Keratinocyte (primary cell): ENCODE measurements around the gene CASK. TPM values are rescaled to one million over a fixed set of nuclear protein-coding genes. Genes with fewer than 3 reads are reported as not detected.

Source experiments
- DNase-seq: peaks from one replicate; pipeline ENCODE4 v3.0.0-alpha.2; 2011; ENCODE audit warnings: low read depth, missing footprints, low spot score
- FAIRE-seq: peaks from 2 replicates; lab custom pipeline; 2011; peaks lifted over from hg19 to GRCh38; lab: Jason Lieb, UNC
- H2AFZ ChIP-seq: 2 replicates; pipeline ENCODE4 v1.6.0; 2012; ENCODE audit warnings: low read length, control low read depth, inconsistent platforms; ENCODE audit not compliant: control insufficient read depth
- H3K27ac ChIP-seq: 2 replicates; pipeline ENCODE4 v1.5.1; 2011; ENCODE audit warnings: low read length; ENCODE audit not compliant: control insufficient read depth, insufficient read depth
- H3K27me3 ChIP-seq: 3 replicates; pipeline ENCODE4 v1.6.0; 2011; ENCODE audit warnings: low read length; ENCODE audit not compliant: control insufficient read depth, insufficient read depth; ENCODE audit errors: extremely low read depth
- H3K36me3 ChIP-seq, 2 experiments: 2 replicates in 1 of 2; 3 replicates in 1 of 2; pipeline ENCODE4 v1.5.1; 2011; ENCODE audit warnings: low read length in 2 of 2, mild to moderate bottlenecking in 1 of 2; ENCODE audit not compliant: control insufficient read depth in 2 of 2, insufficient read depth in 2 of 2; ENCODE audit errors: extremely low read depth in 1 of 2
- H3K4me1 ChIP-seq: 3 replicates; pipeline ENCODE4 v1.5.1; 2011; ENCODE audit warnings: low read length; ENCODE audit not compliant: control insufficient read depth, insufficient read depth; ENCODE audit errors: extremely low read depth
- H3K4me2 ChIP-seq: 3 replicates; pipeline ENCODE4 v1.6.0; 2011; ENCODE audit warnings: low read depth, low read length; ENCODE audit not compliant: control insufficient read depth, insufficient read depth; ENCODE audit errors: extremely low read depth
- H3K4me3 ChIP-seq, 3 experiments: fragments of 200-600 bp in 1 of 3; sonication (generic) in 1 of 3; 2 replicates in 2 of 3; 3 replicates in 1 of 3; pipeline ENCODE4 v1.5.1; 2011 to 2016; ENCODE audit warnings: low read length in 3 of 3, mild to moderate bottlenecking in 3 of 3, control low read depth in 2 of 3, inconsistent platforms in 1 of 3, low read depth in 1 of 3, mixed read lengths in 1 of 3, mixed run types in 1 of 3, moderate library complexity in 1 of 3; ENCODE audit not compliant: control insufficient read depth in 2 of 3, insufficient read depth in 2 of 3; ENCODE audit errors: extremely low read depth in 1 of 3
- H3K79me2 ChIP-seq: 2 replicates; pipeline ENCODE4 v1.6.0; 2012; ENCODE audit warnings: low read length; ENCODE audit not compliant: control insufficient read depth, insufficient read depth
- H3K9ac ChIP-seq: 3 replicates; pipeline ENCODE4 v1.6.0; 2011; ENCODE audit warnings: low read length; ENCODE audit not compliant: control insufficient read depth, insufficient read depth; ENCODE audit errors: extremely low read depth
- H3K9me1 ChIP-seq: 3 replicates; pipeline ENCODE4 v1.6.0; 2011; ENCODE audit warnings: low read length; ENCODE audit not compliant: control insufficient read depth, insufficient read depth; ENCODE audit errors: extremely low read depth
- H3K9me3 ChIP-seq: 2 replicates; pipeline ENCODE4 v1.5.1; 2012; ENCODE audit warnings: low read depth, low read length; ENCODE audit not compliant: control insufficient read depth
- H4K20me1 ChIP-seq: 3 replicates; pipeline ENCODE4 v1.6.0; 2011; ENCODE audit warnings: low read length; ENCODE audit not compliant: control insufficient read depth, insufficient read depth; ENCODE audit errors: extremely low read depth
- CTCF ChIP-seq, 3 experiments: IDR thresholded peaks in 1 of 3; conservative IDR thresholded peaks in 1 of 3; optimal IDR thresholded peaks in 1 of 3; 2 replicates in 2 of 3; 3 replicates in 1 of 3; pipeline versions ENCODE3 to v1.5.1; 2011; ENCODE audit warnings: low read length in 3 of 3, mild to moderate bottlenecking in 3 of 3, moderate library complexity in 2 of 3, control low read depth in 1 of 3, inconsistent platforms in 1 of 3; ENCODE audit not compliant: insufficient read depth in 2 of 3; ENCODE audit errors: extremely low read depth in 1 of 3
- EZH2 ChIP-seq: IDR thresholded peaks from one replicate; pipeline ENCODE4 v1.6.1; 2012; ENCODE audit warnings: inconsistent platforms, mild to moderate bottlenecking, low read length, moderate library complexity
- dilution Hi-C: fragments of 300-500 bp; cut with MboI; formaldehyde crosslinking; loops from one replicate; pipeline ENCODE4 v1.7.0; 2020; ENCODE audit warnings: low sequenced_read_pairs; ENCODE audit not compliant: extremely low pct_ligation_motif_present
- polyA plus RNA-seq, 5 experiments: library from polyadenylated mRNA; depleted of rRNA in 3 of 5; stranded (reverse) in 3 of 5; stranded (forward) in 1 of 5; unstranded in 1 of 5; fragments of >200 nt; gene quantifications; 1 replicate in 1 of 5; 2 replicates in 3 of 5; 3 replicates in 1 of 5; pipeline versions ENCODE4 v1.2.1 to v1.2.3, GENCODE V29; 2011 to 2012; ENCODE audit warnings: missing spikeins in 2 of 5, low read depth in 1 of 5, low replicate concordance in 1 of 5

Gene CASK
- polyA plus RNA-seq, 1 donor (not counting 4 experiments of a cell fraction or from before 2014, with no cell fraction given): 33.7 TPM

- Histone ChIP-seq H3K79me2 (no peaks in the 10 kb centered on the region), H3K27me3 (peaks cover 3% of the 10 kb centered on the region), H3K4me1 (no peaks in the 10 kb centered on the region), H4K20me1 (no peaks in the 10 kb centered on the region), H2AFZ (no peak overlapping the region), H3K27ac (no peak overlapping the region), H3K9me1 (no peaks in the 10 kb centered on the region), H3K9ac (no peak overlapping the region), H3K4me2 (no peak overlapping the region), H3K9me3 (no peaks in the 10 kb centered on the region), H3K36me3 (no peaks in the 10 kb centered on the region), H3K4me3 (no peak overlapping the region)
- no peak for TF ChIP-seq EZH2
- no peak for TF ChIP-seq CTCF (optimal IDR thresholded peaks at IDR 0.05 in 1 of 3, IDR thresholded peaks at IDR 0.05 in 1 of 3, conservative IDR thresholded peaks at IDR 0.05 in 1 of 3; ENCODE audit: extremely low read depth in 1 of 3, insufficient read depth in 2 of 3, low read length in 3 of 3)
- FAIRE-seq (no peak), DNase-seq (no peak)
- dilution Hi-C loops: no loop called here
These were observed 447.6 kb downstream of the CASK start for GRCh38 chrX:41475591-41476241.

GRCh38 chrX:41475191-41475590, 448.2 kb downstream of the CASK start:
- H3K79me2 ChIP-seq: no peaks in the 10 kb centered on the region
- H3K27ac ChIP-seq: no peak overlapping the region
- no peaks in the 10 kb centered on the region for H3K4me1 ChIP-seq
- H3K4me3 ChIP-seq: no peak overlapping the region
- no peaks in the 10 kb centered on the region for H3K9me1 ChIP-seq
- H3K4me2 ChIP-seq: no peak overlapping the region
- H3K27me3 ChIP-seq: peaks cover 3% of the 10 kb centered on the region
- H3K9me3 ChIP-seq: no peaks in the 10 kb centered on the region
- FAIRE-seq (no peak), DNase-seq (no peak)
- H3K36me3 ChIP-seq: no peaks in the 10 kb centered on the region
- no peak overlapping the region for H2AFZ ChIP-seq
- no peak for TF ChIP-seq CTCF (optimal IDR thresholded peaks at IDR 0.05 in 1 of 3, IDR thresholded peaks at IDR 0.05 in 1 of 3, conservative IDR thresholded peaks at IDR 0.05 in 1 of 3; ENCODE audit: extremely low read depth in 1 of 3, insufficient read depth in 2 of 3, low read length in 3 of 3)
- TF ChIP-seq EZH2: no peak
- dilution Hi-C loops: no loop called here
- H3K9ac ChIP-seq: no peak overlapping the region
- no peaks in the 10 kb centered on the region for H4K20me1 ChIP-seq
